GM21723 (cell line): ENCODE results near the gene FMNL1.

Source experiments
- ATAC-seq: cut with Tn5 transposase; IDR thresholded peaks from one replicate; pipeline ENCODE4 v1.9.1; 2021; ENCODE audit warnings: mild to moderate bottlenecking, moderate library complexity; ENCODE audit not compliant: unreplicated experiment

FMNL1 gene

DNA sequence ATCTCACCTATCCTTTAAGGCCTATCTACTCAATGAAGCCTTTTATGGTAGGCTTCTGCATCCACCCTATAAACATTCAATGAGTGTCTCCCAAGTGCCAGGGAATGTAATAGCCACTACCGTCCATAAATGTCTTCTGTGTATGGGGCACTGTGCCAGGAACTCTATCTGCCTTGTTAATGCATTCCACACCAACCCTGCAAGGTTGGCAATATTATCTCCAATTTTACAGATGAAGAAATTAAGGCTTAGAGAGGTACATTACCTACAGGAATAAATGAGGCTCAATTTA is 75.1 kb downstream of the FMNL1 start:
- ATAC-seq: no peak
